Measurements from ENCODE around the gene DBI. TPM values are rescaled to one million over a fixed set of nuclear protein-coding genes. Genes with fewer than 3 reads are reported as not detected.

Gene DBI
- total RNA-seq, 1 experiment from 2014 or later: 129 TPM

DNA sequence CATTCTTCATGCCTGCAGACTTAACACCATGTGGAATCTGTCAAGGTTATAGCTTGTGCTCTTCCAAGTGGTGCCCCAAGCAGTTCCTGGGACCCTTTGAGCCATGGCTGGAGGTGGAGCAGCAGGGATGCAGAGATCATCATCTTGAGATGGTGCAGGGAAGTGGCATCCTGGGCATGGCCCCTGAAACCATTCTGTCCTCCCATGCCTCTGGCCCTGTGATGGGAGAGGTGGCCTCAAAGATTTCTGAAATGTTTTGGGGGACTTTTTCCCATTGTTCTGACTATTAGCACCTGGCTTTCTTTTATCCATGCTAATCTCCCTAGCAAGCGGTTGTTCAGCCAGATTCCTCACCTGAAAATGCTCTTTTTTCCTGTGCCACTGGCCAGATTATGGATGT, 54.5 kb downstream of the DBI start:
- intact Hi-C loops (cut with micrococcal nuclease): no loop called here
- DNase-seq (ENCODE audit: low read depth, low spot score): no peak
- no peak overlapping the region for H3K4me2 ChIP-seq (ENCODE audit: low read length)
- H3K36me3 ChIP-seq (ENCODE audit: control insufficient read depth in 1 of 2, insufficient read depth in 2 of 2, low read length in 2 of 2): no peaks in the 10 kb centered on the region
- RAD21 ChIA-PET (ENCODE audit: low non-redundant PET in 1 of 2, low total read pairs in 2 of 2, uncharacterized antibody in 2 of 2, unreplicated experiment in 2 of 2): no interaction called here
- no peak for ATAC-seq
- no peaks in the 10 kb centered on the region for H4K20me1 ChIP-seq (ENCODE audit: insufficient read depth)
- no TSS peak for BruUV-seq (replicated peaks)
- H3K79me2 ChIP-seq (ENCODE audit: insufficient read depth, low read length): no peaks in the 10 kb centered on the region
- no peaks in the 10 kb centered on the region for H3K4me1 ChIP-seq (ENCODE audit: control insufficient read depth in 1 of 2, insufficient read depth in 2 of 2, low read length in 2 of 2)
- H3K9me2 ChIP-seq (ENCODE audit: insufficient read depth): no peaks in the 10 kb centered on the region
- POLR2A ChIA-PET: no interaction called here
- CTCF ChIA-PET: no interaction called here
- H3K4me3 ChIP-seq (replicated peaks in 1 of 2; ENCODE audit: low read depth in 1 of 2, low read length in 2 of 2): no peak overlapping the region
- TF ChIP-seq TCF7L2 (IDR thresholded peaks at IDR 0.05; ENCODE audit: borderline replicate concordance, extremely low read depth, insufficient read depth, insufficient read length) (no peak), SP1 (IDR thresholded peaks at IDR 0.05; ENCODE audit: low read depth) (no peak), SIN3A (IDR thresholded peaks at IDR 0.05; ENCODE audit: low read depth) (no peak), ZFX (IDR thresholded peaks at IDR 0.05) (no peak), CEBPB (IDR thresholded peaks at IDR 0.05; ENCODE audit: low read depth) (no peak), POLR2AphosphoS5 (IDR thresholded peaks at IDR 0.05; ENCODE audit: low read depth, low read length) (no peak)
- TF ChIP-seq, protein P1, sequence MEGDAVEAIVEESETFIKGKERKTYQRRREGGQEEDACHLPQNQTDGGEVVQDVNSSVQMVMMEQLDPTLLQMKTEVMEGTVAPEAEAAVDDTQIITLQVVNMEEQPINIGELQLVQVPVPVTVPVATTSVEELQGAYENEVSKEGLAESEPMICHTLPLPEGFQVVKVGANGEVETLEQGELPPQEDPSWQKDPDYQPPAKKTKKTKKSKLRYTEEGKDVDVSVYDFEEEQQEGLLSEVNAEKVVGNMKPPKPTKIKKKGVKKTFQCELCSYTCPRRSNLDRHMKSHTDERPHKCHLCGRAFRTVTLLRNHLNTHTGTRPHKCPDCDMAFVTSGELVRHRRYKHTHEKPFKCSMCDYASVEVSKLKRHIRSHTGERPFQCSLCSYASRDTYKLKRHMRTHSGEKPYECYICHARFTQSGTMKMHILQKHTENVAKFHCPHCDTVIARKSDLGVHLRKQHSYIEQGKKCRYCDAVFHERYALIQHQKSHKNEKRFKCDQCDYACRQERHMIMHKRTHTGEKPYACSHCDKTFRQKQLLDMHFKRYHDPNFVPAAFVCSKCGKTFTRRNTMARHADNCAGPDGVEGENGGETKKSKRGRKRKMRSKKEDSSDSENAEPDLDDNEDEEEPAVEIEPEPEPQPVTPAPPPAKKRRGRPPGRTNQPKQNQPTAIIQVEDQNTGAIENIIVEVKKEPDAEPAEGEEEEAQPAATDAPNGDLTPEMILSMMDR (IDR thresholded peaks at IDR 0.05 in 2 of 3, conservative IDR thresholded peaks at IDR 0.05 in 1 of 3; ENCODE audit: borderline replicate concordance in 1 of 3, insufficient read depth in 1 of 3, low read depth in 2 of 3, low read length in 2 of 3): no peak
- TF ChIP-seq, protein P2, sequence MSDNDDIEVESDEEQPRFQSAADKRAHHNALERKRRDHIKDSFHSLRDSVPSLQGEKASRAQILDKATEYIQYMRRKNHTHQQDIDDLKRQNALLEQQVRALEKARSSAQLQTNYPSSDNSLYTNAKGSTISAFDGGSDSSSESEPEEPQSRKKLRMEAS (IDR thresholded peaks at IDR 0.05): no peak
- H3K27me3 ChIP-seq (ENCODE audit: insufficient read depth, low read length): no peaks in the 10 kb centered on the region
- H2AFZ ChIP-seq (ENCODE audit: low read depth, low read length, poor library complexity, severe bottlenecking): no peak overlapping the region
- H3K9me3 ChIP-seq (ENCODE audit: control insufficient read depth in 1 of 2, insufficient read depth in 1 of 2, low read depth in 1 of 2, low read length in 2 of 2): peaks cover 3 to 4% of the 10 kb centered on the region in 2 experiments; a peak in 2 of 4 replicates
- H3K9ac ChIP-seq (ENCODE audit: low read length): no peak overlapping the region
- H3K27ac ChIP-seq (ENCODE audit: low read depth, low read length): no peak overlapping the region

DNA sequence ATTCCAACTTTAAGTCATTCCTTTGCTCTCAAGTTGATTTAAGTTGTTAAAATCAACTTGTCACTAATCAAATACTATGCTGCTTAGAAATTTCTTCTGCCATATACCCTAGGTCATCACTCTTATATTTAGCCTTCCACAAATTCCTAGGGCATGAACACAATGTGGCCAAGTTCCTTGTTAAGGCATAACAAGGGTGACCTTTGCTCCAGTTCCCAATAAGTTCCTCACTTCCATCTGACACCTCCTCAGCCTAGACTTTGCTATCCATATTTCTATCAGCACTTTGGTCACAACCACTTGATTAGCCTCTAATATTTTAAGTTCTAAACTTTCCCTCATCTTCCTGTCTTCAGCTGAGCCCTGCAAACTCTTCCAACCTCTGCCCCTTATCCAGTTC, 55.0 kb downstream of the DBI start:
- BruUV-seq (replicated peaks): no TSS peak
- Histone ChIP-seq H3K9me2 (ENCODE audit: insufficient read depth) (no peaks in the 10 kb centered on the region), H4K20me1 (ENCODE audit: insufficient read depth) (no peaks in the 10 kb centered on the region), H3K4me3 (replicated peaks in 1 of 2; ENCODE audit: low read depth in 1 of 2, low read length in 2 of 2) (no peak overlapping the region), H3K79me2 (ENCODE audit: insufficient read depth, low read length) (no peaks in the 10 kb centered on the region), H3K36me3 (ENCODE audit: control insufficient read depth in 1 of 2, insufficient read depth in 2 of 2, low read length in 2 of 2) (no peaks in the 10 kb centered on the region), H3K4me1 (ENCODE audit: control insufficient read depth in 1 of 2, insufficient read depth in 2 of 2, low read length in 2 of 2) (no peaks in the 10 kb centered on the region), H3K9me3 (ENCODE audit: control insufficient read depth in 1 of 2, insufficient read depth in 1 of 2, low read depth in 1 of 2, low read length in 2 of 2) (peaks cover 3 to 4% of the 10 kb centered on the region in 2 experiments; a peak in 2 of 4 replicates), H3K9ac (ENCODE audit: low read length) (no peak overlapping the region), H3K27ac (ENCODE audit: low read depth, low read length) (no peak overlapping the region), H3K4me2 (ENCODE audit: low read length) (no peak overlapping the region), H3K27me3 (ENCODE audit: insufficient read depth, low read length) (no peaks in the 10 kb centered on the region), H2AFZ (ENCODE audit: low read depth, low read length, poor library complexity, severe bottlenecking) (no peak overlapping the region)
- CTCF ChIA-PET: no interaction called here
- DNase-seq (ENCODE audit: low read depth, low spot score) (no peak), ATAC-seq (no peak)
- RAD21 ChIA-PET (ENCODE audit: low non-redundant PET in 1 of 2, low total read pairs in 2 of 2, uncharacterized antibody in 2 of 2, unreplicated experiment in 2 of 2): no interaction called here
- POLR2A ChIA-PET: no interaction called here
- intact Hi-C loops (cut with micrococcal nuclease): no loop called here
- no peak for TF ChIP-seq EGR1 (IDR thresholded peaks at IDR 0.05; ENCODE audit: low read depth)
- TF ChIP-seq, protein P3, sequence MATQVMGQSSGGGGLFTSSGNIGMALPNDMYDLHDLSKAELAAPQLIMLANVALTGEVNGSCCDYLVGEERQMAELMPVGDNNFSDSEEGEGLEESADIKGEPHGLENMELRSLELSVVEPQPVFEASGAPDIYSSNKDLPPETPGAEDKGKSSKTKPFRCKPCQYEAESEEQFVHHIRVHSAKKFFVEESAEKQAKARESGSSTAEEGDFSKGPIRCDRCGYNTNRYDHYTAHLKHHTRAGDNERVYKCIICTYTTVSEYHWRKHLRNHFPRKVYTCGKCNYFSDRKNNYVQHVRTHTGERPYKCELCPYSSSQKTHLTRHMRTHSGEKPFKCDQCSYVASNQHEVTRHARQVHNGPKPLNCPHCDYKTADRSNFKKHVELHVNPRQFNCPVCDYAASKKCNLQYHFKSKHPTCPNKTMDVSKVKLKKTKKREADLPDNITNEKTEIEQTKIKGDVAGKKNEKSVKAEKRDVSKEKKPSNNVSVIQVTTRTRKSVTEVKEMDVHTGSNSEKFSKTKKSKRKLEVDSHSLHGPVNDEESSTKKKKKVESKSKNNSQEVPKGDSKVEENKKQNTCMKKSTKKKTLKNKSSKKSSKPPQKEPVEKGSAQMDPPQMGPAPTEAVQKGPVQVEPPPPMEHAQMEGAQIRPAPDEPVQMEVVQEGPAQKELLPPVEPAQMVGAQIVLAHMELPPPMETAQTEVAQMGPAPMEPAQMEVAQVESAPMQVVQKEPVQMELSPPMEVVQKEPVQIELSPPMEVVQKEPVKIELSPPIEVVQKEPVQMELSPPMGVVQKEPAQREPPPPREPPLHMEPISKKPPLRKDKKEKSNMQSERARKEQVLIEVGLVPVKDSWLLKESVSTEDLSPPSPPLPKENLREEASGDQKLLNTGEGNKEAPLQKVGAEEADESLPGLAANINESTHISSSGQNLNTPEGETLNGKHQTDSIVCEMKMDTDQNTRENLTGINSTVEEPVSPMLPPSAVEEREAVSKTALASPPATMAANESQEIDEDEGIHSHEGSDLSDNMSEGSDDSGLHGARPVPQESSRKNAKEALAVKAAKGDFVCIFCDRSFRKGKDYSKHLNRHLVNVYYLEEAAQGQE (IDR thresholded peaks at IDR 0.05; ENCODE audit: low read depth): no peak
- TF ChIP-seq TCF7L2 (IDR thresholded peaks at IDR 0.05; ENCODE audit: borderline replicate concordance, extremely low read depth, insufficient read depth, insufficient read length): no peak
- no peak for TF ChIP-seq JUND (IDR thresholded peaks at IDR 0.05)
- TF ChIP-seq SP1 (IDR thresholded peaks at IDR 0.05; ENCODE audit: low read depth): no peak
- no peak for TF ChIP-seq RAD21 (IDR thresholded peaks at IDR 0.05; ENCODE audit: low read depth)
- TF ChIP-seq SRF (IDR thresholded peaks at IDR 0.05; ENCODE audit: low read depth): no peak
- TF ChIP-seq, protein P4, sequence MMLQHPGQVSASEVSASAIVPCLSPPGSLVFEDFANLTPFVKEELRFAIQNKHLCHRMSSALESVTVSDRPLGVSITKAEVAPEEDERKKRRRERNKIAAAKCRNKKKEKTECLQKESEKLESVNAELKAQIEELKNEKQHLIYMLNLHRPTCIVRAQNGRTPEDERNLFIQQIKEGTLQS (IDR thresholded peaks at IDR 0.05): no peak
- TF ChIP-seq EZH2 (IDR thresholded peaks at IDR 0.05): no peak
- TF ChIP-seq CEBPB (IDR thresholded peaks at IDR 0.05; ENCODE audit: low read depth): no peak
- no peak for TF ChIP-seq EZH2phosphoT487 (IDR thresholded peaks at IDR 0.05; ENCODE audit: borderline replicate concordance)
- TF ChIP-seq ELF1 (IDR thresholded peaks at IDR 0.05; ENCODE audit: borderline replicate concordance, low read depth): no peak

Measured in HCT116 (cell line).